H9 (cell line): ENCODE measurements around the gene GALNT13. TPM values are rescaled to one million over a fixed set of nuclear protein-coding genes. Genes with fewer than 3 reads are reported as not detected.
A peak's percentile ranks its signal among the peaks of the same experiment; 100 is the strongest.

Experiments used
- DNase-seq: peaks from one replicate; pipeline ENCODE4 v3.0.0-alpha.2; 2017
- H2AFZ ChIP-seq: one replicate; pipeline ENCODE4 v1.6.1; 2013; ENCODE audit warnings: mild to moderate bottlenecking, low read length, control low read depth, moderate library complexity
- H2AK5ac ChIP-seq: 2 replicates; pipeline ENCODE4 v1.6.1; 2013; ENCODE audit warnings: low read length, control low read depth, mixed read lengths; ENCODE audit not compliant: insufficient read length
- H2BK120ac ChIP-seq: one replicate; pipeline ENCODE4 v1.6.1; 2013; ENCODE audit warnings: low read depth, mild to moderate bottlenecking, low read length, control low read depth, inconsistent platforms; ENCODE audit not compliant: poor library complexity, severe bottlenecking
- H2BK12ac ChIP-seq: 2 replicates; pipeline ENCODE4 v1.6.1; 2013; ENCODE audit warnings: low read length, control low read depth, mixed read lengths, low read depth; ENCODE audit not compliant: insufficient read length
- H2BK15ac ChIP-seq: 2 replicates; pipeline ENCODE4 v1.6.1; 2013; ENCODE audit warnings: low read depth, low read length, control low read depth
- H2BK20ac ChIP-seq: one replicate; pipeline ENCODE4 v1.6.1; 2013; ENCODE audit warnings: low read depth, mild to moderate bottlenecking, low read length, control low read depth, inconsistent platforms; ENCODE audit not compliant: poor library complexity, severe bottlenecking
- H2BK5ac ChIP-seq: 2 replicates; pipeline ENCODE4 v1.6.1; 2013; ENCODE audit warnings: low read length, control low read depth, mixed read lengths; ENCODE audit not compliant: insufficient read length
- H3K14ac ChIP-seq: 2 replicates; pipeline ENCODE4 v1.6.1; 2013; ENCODE audit warnings: low read length, control low read depth; ENCODE audit not compliant: insufficient read depth
- H3K18ac ChIP-seq: 2 replicates; pipeline ENCODE4 v1.6.1; 2013; ENCODE audit warnings: low read depth, mild to moderate bottlenecking, mixed read lengths, low read length, control low read depth; ENCODE audit not compliant: insufficient read length
- H3K23ac ChIP-seq: 2 replicates; pipeline ENCODE4 v1.6.1; 2013; ENCODE audit warnings: low read length, control low read depth, mixed read lengths, low read depth; ENCODE audit not compliant: insufficient read length
- H3K23me2 ChIP-seq: 2 replicates; pipeline ENCODE4 v1.6.1; 2013; ENCODE audit warnings: low read depth, mild to moderate bottlenecking, mixed read lengths, low read length, control low read depth; ENCODE audit not compliant: insufficient read length, poor library complexity, severe bottlenecking
- H3K27ac ChIP-seq: 2 replicates; pipeline ENCODE4 v1.5.1; 2013; ENCODE audit warnings: low read length, control low read depth, mixed read lengths, low read depth; ENCODE audit not compliant: insufficient read length
- H3K27me3 ChIP-seq: 2 replicates; pipeline ENCODE4 v1.6.1; 2013; ENCODE audit warnings: low read length, control low read depth, inconsistent platforms; ENCODE audit not compliant: insufficient read depth
- H3K4ac ChIP-seq: 2 replicates; pipeline ENCODE4 v1.6.1; 2013; ENCODE audit warnings: low read depth, mild to moderate bottlenecking, control low read depth, inconsistent platforms, low read length, moderate library complexity
- H3K4me1 ChIP-seq: 2 replicates; pipeline ENCODE4 v1.6.1; 2013; ENCODE audit warnings: low read length, control low read depth, inconsistent platforms; ENCODE audit not compliant: insufficient read depth
- H3K4me2 ChIP-seq: 2 replicates; pipeline ENCODE4 v1.6.1; 2013; ENCODE audit warnings: low read length, control low read depth, mixed read lengths; ENCODE audit not compliant: insufficient read length, insufficient read depth
- H3K56ac ChIP-seq: 2 replicates; pipeline ENCODE4 v1.6.1; 2013; ENCODE audit warnings: low read depth, mild to moderate bottlenecking, mixed read lengths, low read length, control low read depth; ENCODE audit not compliant: insufficient read length
- H3K79me1 ChIP-seq: 2 replicates; pipeline ENCODE4 v1.6.1; 2013; ENCODE audit warnings: low read depth, mild to moderate bottlenecking, moderate library complexity, low read length, control low read depth, inconsistent platforms; ENCODE audit not compliant: insufficient read depth, poor library complexity, severe bottlenecking
- H3K79me2 ChIP-seq: 2 replicates; pipeline ENCODE4 v1.6.1; 2013; ENCODE audit warnings: low read length, control low read depth, inconsistent platforms; ENCODE audit not compliant: insufficient read depth
- H3K9ac ChIP-seq: 2 replicates; pipeline ENCODE4 v1.6.1; 2013; ENCODE audit warnings: low read length, control low read depth, mixed read lengths; ENCODE audit not compliant: insufficient read length; ENCODE audit errors: extremely low read depth
- H3K9me3 ChIP-seq: one replicate; pipeline ENCODE4 v1.6.1; 2013; ENCODE audit warnings: low read depth, low read length, inconsistent platforms; ENCODE audit not compliant: control insufficient read depth
- H3T11ph ChIP-seq: one replicate; pipeline ENCODE4 v1.6.1; 2013; ENCODE audit warnings: mild to moderate bottlenecking, low read length, control low read depth, inconsistent platforms
- H4K20me1 ChIP-seq: one replicate; pipeline ENCODE4 v1.6.1; 2013; ENCODE audit not compliant: control insufficient read depth, insufficient read length, insufficient read depth
- H4K5ac ChIP-seq: 2 replicates; pipeline ENCODE4 v1.6.1; 2013; ENCODE audit warnings: low read depth, mild to moderate bottlenecking, mixed read lengths, low read length, control low read depth; ENCODE audit not compliant: insufficient read length
- H4K8ac ChIP-seq: replicated peaks from 2 replicates; pipeline ENCODE4 v1.6.1; 2013; ENCODE audit warnings: low read length, control low read depth, mixed read lengths, low read depth; ENCODE audit not compliant: insufficient read length
- H4K91ac ChIP-seq: 2 replicates; pipeline ENCODE4 v1.6.1; 2013; ENCODE audit warnings: low read depth, mild to moderate bottlenecking, moderate library complexity, mixed read lengths, low read length, control low read depth; ENCODE audit not compliant: insufficient read length
- H3K27ac Mint-ChIP-seq, 3 experiments: 2 replicates in 2 of 3; 3 replicates in 1 of 3; pipeline ENCODE4 v1.8.0; 2020 to 2021; ENCODE audit warnings: mixed read lengths in 3 of 3, mild to moderate bottlenecking in 1 of 3, moderate library complexity in 1 of 3
- H3K27me3 Mint-ChIP-seq: 2 replicates; pipeline ENCODE4 v1.8.0; 2021; ENCODE audit warnings: low read depth, mild to moderate bottlenecking, moderate library complexity, mixed read lengths
- H3K36me3 Mint-ChIP-seq, 3 experiments: 2 replicates in 2 of 3; 3 replicates in 1 of 3; pipeline ENCODE4 v1.8.0; 2020 to 2021; ENCODE audit warnings: low read depth in 3 of 3, mixed read lengths in 3 of 3; ENCODE audit not compliant: insufficient read depth in 1 of 3
- H3K4me1 Mint-ChIP-seq, 2 experiments: 2 replicates each; pipeline ENCODE4 v1.8.0; 2020; ENCODE audit warnings: mixed read lengths in 2 of 2
- H3K4me3 Mint-ChIP-seq, 2 experiments: 2 replicates in 1 of 2; 3 replicates in 1 of 2; pipeline ENCODE4 v1.8.0; 2020 to 2021; ENCODE audit warnings: mild to moderate bottlenecking in 2 of 2, mixed read lengths in 2 of 2, moderate library complexity in 1 of 2
- H3K9me3 Mint-ChIP-seq, 2 experiments: 2 replicates in 1 of 2; 3 replicates in 1 of 2; pipeline ENCODE4 v1.8.0; 2020; ENCODE audit warnings: mild to moderate bottlenecking in 2 of 2, mixed read lengths in 2 of 2, moderate library complexity in 1 of 2
- WGBS: extraction: QIAGEN DNeasy Blood & Tissue Kit; methylation state at CpG from one replicate; pipeline ENCODE4 v1.1.7; 2013; ENCODE audit warnings: missing lambda C conversion rate, low lambda C conversion rate, mixed read lengths; ENCODE audit not compliant: insufficient read length; ENCODE audit errors: extremely low coverage; 5-methylcytosine and 5-hydroxymethylcytosine counted together
- total RNA-seq: library from RNA; stranded (reverse); gene quantifications from 2 replicates; pipeline ENCODE4 v1.2.1, GENCODE V29; 2021
- TF ChIP-seq, protein P1 (sequence below): fragments of 200-600 bp; sonication (generic); conservative IDR thresholded peaks from 3 replicates; pipeline ENCODE4 v1.8.0; 2021; ENCODE audit warnings: antibody characterized with exemption, mild to moderate bottlenecking

The GALNT13 gene
- total RNA-seq, 1 experiment from 2014 or later, result 6.6 TPM

DNA sequence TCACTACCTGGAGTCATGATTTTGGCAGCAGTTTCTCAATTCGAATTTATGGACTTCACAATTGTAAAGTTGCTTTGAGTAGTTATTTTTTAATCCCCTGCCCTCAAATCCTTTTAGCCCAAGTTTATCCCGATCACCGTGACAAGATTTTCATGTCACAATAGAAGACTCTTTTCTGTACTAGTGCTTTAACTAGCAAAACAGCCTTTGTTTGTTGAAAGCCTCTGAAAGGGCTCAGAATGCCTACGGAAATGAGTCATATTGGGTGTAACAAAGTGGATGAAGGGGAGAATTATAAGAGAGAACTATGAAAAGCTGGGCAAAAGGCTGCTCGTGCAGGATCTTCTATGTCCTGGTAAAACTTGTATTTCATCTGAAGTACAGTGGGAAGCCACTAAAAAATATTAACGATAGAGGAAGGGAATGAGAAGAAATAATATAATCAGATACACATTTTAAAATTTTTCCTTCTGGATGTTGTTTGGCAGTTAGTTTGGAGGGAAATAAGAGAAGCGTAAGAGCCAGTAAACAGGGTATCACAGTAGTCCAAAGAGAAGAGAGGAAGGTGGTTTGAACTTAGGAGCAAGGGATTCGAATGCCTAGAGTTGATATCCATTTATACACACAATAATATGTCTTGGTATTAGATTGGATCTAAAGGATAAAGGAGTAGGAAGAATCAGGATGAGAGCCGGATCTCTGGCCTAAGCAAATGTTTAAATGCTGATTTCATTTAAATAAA, 114.9 kb downstream of the GALNT13 start:
- Histone ChIP-seq H4K20me1 (no peaks in the 10 kb centered on the region), H3K4me1 (no peaks in the 10 kb centered on the region; the same call in 1 of the 2 replicates), H2AFZ (no peak overlapping the region), H3K18ac (no peak overlapping the region), H3T11ph (no peak overlapping the region), H3K14ac (no peak overlapping the region), H3K9ac (no peak overlapping the region), H2BK20ac (no peak overlapping the region), H2BK12ac (no peak overlapping the region), H2BK15ac (no peak overlapping the region), H3K23me2 (no peaks in the 10 kb centered on the region), H2BK120ac (no peak overlapping the region), H4K5ac (no peak overlapping the region), H3K27me3 (no peaks in the 10 kb centered on the region), H2AK5ac (no peak overlapping the region), H3K9me3 (no peaks in the 10 kb centered on the region), H2BK5ac (no peak overlapping the region), H3K79me2 (no peaks in the 10 kb centered on the region), H3K27ac (no peak overlapping the region), H3K4me2 (no peak overlapping the region), H3K56ac (no peak overlapping the region), H3K23ac (no peak overlapping the region), H3K79me1 (no peaks in the 10 kb centered on the region), H4K8ac (no peak overlapping the region), H3K4ac (no peak overlapping the region), H4K91ac (no peak overlapping the region)
- H3K4me1 Mint-ChIP-seq, result peaks cover 10 to 25% of the 10 kb centered on the region in 2 experiments
- DNase-seq, result no peak
- H3K9me3 Mint-ChIP-seq, result no peaks in the 10 kb centered on the region
- H3K27me3 Mint-ChIP-seq, result no peaks in the 10 kb centered on the region
- no peak overlapping the region for H3K4me3 Mint-ChIP-seq
- TF ChIP-seq, protein P1, sequence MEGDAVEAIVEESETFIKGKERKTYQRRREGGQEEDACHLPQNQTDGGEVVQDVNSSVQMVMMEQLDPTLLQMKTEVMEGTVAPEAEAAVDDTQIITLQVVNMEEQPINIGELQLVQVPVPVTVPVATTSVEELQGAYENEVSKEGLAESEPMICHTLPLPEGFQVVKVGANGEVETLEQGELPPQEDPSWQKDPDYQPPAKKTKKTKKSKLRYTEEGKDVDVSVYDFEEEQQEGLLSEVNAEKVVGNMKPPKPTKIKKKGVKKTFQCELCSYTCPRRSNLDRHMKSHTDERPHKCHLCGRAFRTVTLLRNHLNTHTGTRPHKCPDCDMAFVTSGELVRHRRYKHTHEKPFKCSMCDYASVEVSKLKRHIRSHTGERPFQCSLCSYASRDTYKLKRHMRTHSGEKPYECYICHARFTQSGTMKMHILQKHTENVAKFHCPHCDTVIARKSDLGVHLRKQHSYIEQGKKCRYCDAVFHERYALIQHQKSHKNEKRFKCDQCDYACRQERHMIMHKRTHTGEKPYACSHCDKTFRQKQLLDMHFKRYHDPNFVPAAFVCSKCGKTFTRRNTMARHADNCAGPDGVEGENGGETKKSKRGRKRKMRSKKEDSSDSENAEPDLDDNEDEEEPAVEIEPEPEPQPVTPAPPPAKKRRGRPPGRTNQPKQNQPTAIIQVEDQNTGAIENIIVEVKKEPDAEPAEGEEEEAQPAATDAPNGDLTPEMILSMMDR, result no peak
- WGBS, result no CpG with 5 or more reads among the region's 9 CpGs
- H3K27ac Mint-ChIP-seq, result peak overlapping the region in 2 of 3 experiments; percentile 42 to 84; a peak in 3 of 7 replicates
- no peaks in the 10 kb centered on the region for H3K36me3 Mint-ChIP-seq
